ENCODE measurements around the gene INS. TPM values are rescaled to one million over a fixed set of nuclear protein-coding genes. Genes with fewer than 3 reads are reported as not detected.

INS gene
- total RNA-seq, 4 donors from 2014 or later: not detected

DNA sequence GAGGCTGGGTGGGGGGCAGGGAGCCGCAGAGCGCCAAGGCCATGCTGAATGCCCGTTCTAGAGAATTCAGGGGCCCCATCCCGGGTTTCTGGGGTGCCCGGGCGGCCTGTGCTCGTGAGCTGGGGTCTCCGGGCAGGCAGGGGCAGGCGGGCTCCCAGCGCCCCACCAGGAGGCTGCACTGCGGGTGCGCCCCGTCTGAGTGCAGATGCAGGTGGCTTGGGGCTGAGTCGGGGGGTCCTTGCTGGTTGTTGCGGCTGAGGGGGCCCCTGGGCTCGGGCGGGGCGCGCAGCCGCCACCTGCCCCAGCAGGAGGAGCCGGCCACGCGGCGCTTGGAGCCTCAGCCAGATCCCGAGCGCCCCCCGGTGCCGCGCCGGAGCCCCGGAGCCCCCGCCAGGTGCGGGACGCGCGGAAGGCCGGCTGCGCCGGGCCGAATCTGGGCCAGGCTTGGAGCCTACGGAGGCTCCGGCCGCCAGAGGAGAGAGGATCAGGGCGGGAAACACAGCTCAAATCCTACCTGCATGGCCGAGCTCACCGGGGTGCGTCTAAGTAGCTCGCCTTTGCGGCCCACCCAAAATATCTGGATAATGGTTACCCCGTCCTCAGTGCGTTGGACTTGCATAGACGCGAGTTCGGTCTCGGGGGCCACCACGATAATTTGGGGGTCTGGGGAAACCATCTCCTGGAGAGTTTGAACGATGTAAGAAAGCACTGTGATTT is 21.2 kb downstream of the INS start:
- TF ChIP-seq, protein P1, sequence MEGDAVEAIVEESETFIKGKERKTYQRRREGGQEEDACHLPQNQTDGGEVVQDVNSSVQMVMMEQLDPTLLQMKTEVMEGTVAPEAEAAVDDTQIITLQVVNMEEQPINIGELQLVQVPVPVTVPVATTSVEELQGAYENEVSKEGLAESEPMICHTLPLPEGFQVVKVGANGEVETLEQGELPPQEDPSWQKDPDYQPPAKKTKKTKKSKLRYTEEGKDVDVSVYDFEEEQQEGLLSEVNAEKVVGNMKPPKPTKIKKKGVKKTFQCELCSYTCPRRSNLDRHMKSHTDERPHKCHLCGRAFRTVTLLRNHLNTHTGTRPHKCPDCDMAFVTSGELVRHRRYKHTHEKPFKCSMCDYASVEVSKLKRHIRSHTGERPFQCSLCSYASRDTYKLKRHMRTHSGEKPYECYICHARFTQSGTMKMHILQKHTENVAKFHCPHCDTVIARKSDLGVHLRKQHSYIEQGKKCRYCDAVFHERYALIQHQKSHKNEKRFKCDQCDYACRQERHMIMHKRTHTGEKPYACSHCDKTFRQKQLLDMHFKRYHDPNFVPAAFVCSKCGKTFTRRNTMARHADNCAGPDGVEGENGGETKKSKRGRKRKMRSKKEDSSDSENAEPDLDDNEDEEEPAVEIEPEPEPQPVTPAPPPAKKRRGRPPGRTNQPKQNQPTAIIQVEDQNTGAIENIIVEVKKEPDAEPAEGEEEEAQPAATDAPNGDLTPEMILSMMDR (IDR thresholded peaks at IDR 0.05): no peak
- TF ChIP-seq POLR2A (IDR thresholded peaks at IDR 0.05) (no peak), POLR2AphosphoS5 (IDR thresholded peaks at IDR 0.05) (no peak), EP300 (IDR thresholded peaks at IDR 0.05) (no peak)
- ATAC-seq: no peak
- H3K27ac ChIP-seq: peak overlapping the region in 1 of 4 donors; percentile 46
- H3K4me3 ChIP-seq: peak overlapping the region in 1 of 2 donors; percentile 43
- H3K9me3 ChIP-seq: no peaks in the 10 kb centered on the region
- peaks cover 100% of the 10 kb centered on the region for H3K27me3 ChIP-seq
- H3K36me3 ChIP-seq: no peaks in the 10 kb centered on the region
- peaks cover 0 to 54% (median 14%) of the 10 kb centered on the region in 3 donors for H3K4me1 ChIP-seq
- WGBS, 2 donors (ENCODE audit: low coverage in 1 of 2): 4% methylated on average over 13 of the region's 57 CpGs; no CpG with 5 or more reads in 1 of the 2 donors

DNA sequence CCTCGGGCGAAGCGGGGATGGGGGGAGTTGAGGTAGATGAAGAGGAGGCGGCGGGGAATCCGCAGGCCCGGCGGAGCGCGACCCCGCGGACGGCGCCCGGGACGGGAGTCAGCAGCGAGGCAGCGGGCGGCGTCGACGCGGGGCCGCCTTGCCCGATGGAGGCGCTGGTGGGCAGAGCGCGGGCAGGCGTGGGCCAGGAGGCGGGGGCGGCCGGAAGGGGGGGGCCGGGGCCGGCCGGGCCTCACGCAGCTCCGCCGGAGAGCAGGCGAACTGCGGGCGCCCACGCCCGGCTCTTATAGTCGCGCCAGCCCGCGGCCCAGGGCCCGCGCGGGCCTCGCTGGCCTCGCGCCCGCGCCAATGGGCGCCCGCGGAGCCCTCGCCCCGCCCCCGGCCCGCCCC is 21.9 kb downstream of the INS start, which contains the start of gene IGF2:
Gene IGF2, minus strand, starts transcription at position 267 of the 399 bp plus-strand sequence. CDS start 3,866 bp downstream, outside the sequence.
- WGBS, 2 donors (ENCODE audit: low coverage in 1 of 2): no CpG with 5 or more reads among the region's 62 CpGs
- Histone ChIP-seq H3K27ac (peak within 1 kb of the TSS in 1 of 4 donors; percentile 56), H3K27me3 (peaks cover 100% of the 10 kb centered on the region), H3K4me1 (peaks cover 0 to 48% (median 14%) of the 10 kb centered on the region in 3 donors), H3K9me3 (no peaks in the 10 kb centered on the region), H3K4me3 (peak within 1 kb of the TSS; percentile 6 to 43), H3K36me3 (no peaks in the 10 kb centered on the region)
- TF ChIP-seq, protein P1 (IDR thresholded peaks at IDR 0.05): no peak
- peak; percentile 26 for ATAC-seq

- WGBS, 2 donors (ENCODE audit: low coverage in 1 of 2): 0% methylated on average over 4 to 16 of the region's 68 CpGs
- H3K4me1 ChIP-seq: peaks cover 0 to 43% (median 14%) of the 10 kb centered on the region in 3 donors
- ATAC-seq: no peak
- peak overlapping the region; percentile 6 to 43 for H3K4me3 ChIP-seq
- no peaks in the 10 kb centered on the region for H3K36me3 ChIP-seq
- H3K9me3 ChIP-seq: no peaks in the 10 kb centered on the region
- peaks cover 100% of the 10 kb centered on the region for H3K27me3 ChIP-seq
- H3K27ac ChIP-seq: peak overlapping the region in 1 of 4 donors; percentile 56
- no peak for TF ChIP-seq POLR2AphosphoS5 (IDR thresholded peaks at IDR 0.05)
- no peak for TF ChIP-seq POLR2A (IDR thresholded peaks at IDR 0.05)
- TF ChIP-seq, protein P1 (IDR thresholded peaks at IDR 0.05): no peak
- no peak for TF ChIP-seq EP300 (IDR thresholded peaks at IDR 0.05)
These were observed 22.4 kb downstream of the INS start for GRCh38 chr11:2138431-2139122.

- Histone ChIP-seq H3K27me3 (peaks cover 100% of the 10 kb centered on the region), H3K36me3 (no peaks in the 10 kb centered on the region), H3K4me1 (peaks cover 0 to 42% (median 14%) of the 10 kb centered on the region in 3 donors), H3K27ac (peak overlapping the region in 1 of 4 donors; percentile 56), H3K9me3 (no peaks in the 10 kb centered on the region), H3K4me3 (peak overlapping the region in 1 of 2 donors; percentile 43)
- peak; percentile 14 for ATAC-seq
- WGBS, 2 donors (ENCODE audit: low coverage in 1 of 2): no CpG with 5 or more reads among the region's 44 CpGs
- TF ChIP-seq, protein P1 (IDR thresholded peaks at IDR 0.05): no peak
These were observed 23.0 kb downstream of the INS start for GRCh38 chr11:2138068-2138430.
